H54 (cell line): Measurements from ENCODE around the gene FBN1.

ENCODE experiments used
- DNase-seq: peaks from one replicate; pipeline ENCODE4 v3.0.0; 2011; ENCODE audit warnings: low spot score, mixed read lengths; ENCODE audit not compliant: insufficient read length
- FAIRE-seq: peaks from 3 replicates; lab custom pipeline; 2011; peaks lifted over from hg19 to GRCh38; lab: Jason Lieb, UNC
- POLR2A ChIP-seq: IDR thresholded peaks from 2 replicates; pipeline ENCODE4 v1.6.1; 2011; ENCODE audit warnings: low read depth, mild to moderate bottlenecking, low read length

The FBN1 gene

GRCh38 chr15:48573780-48574179, 71.7 kb downstream of the FBN1 start:
- FAIRE-seq = no peak
- no peak for DNase-seq

GRCh38 chr15:48572823-48573222, 72.7 kb downstream of the FBN1 start:
- no peak for TF ChIP-seq POLR2A
- FAIRE-seq (no peak), DNase-seq (no peak)

More at GRCh38 chr15:48573780-48574179, 71.7 kb downstream of the FBN1 start:
- no peak for TF ChIP-seq POLR2A

- no peak for TF ChIP-seq POLR2A
- DNase-seq (no peak), FAIRE-seq (no peak)
Observed at GRCh38 chr15:48571510-48571909, 74.0 kb downstream of the FBN1 start.

- FAIRE-seq = no peak
- DNase-seq = no peak
- no peak for TF ChIP-seq POLR2A
Observed at GRCh38 chr15:48570822-48571221, 74.7 kb downstream of the FBN1 start.

- DNase-seq = no peak
- no peak for FAIRE-seq
- no peak for TF ChIP-seq POLR2A
Observed at GRCh38 chr15:48569591-48570302, 75.8 kb downstream of the FBN1 start.

- FAIRE-seq (peak; percentile 91), DNase-seq (no peak)
- no peak for TF ChIP-seq POLR2A
Observed at GRCh38 chr15:48566668-48567067, 78.8 kb downstream of the FBN1 start.

- FAIRE-seq = peak; percentile 71
- no peak for DNase-seq
- TF ChIP-seq POLR2A = no peak
Observed at GRCh38 chr15:48565560-48566482, 79.7 kb downstream of the FBN1 start.

- DNase-seq (no peak), FAIRE-seq (no peak)
- TF ChIP-seq POLR2A = no peak
Observed at GRCh38 chr15:48564690-48565089, 80.8 kb downstream of the FBN1 start.

- no peak for FAIRE-seq
- TF ChIP-seq POLR2A = no peak
Observed at GRCh38 chr15:48563934-48564333, 81.6 kb downstream of the FBN1 start.

GRCh38 chr15:48560321-48561051, 85.0 kb downstream of the FBN1 start:
- FAIRE-seq = no peak
- no peak for DNase-seq
- TF ChIP-seq POLR2A = no peak

More at GRCh38 chr15:48563934-48564333, 81.6 kb downstream of the FBN1 start:
- DNase-seq = no peak

GRCh38 chr15:48559285-48559684, 86.2 kb downstream of the FBN1 start:
- DNase-seq (no peak), FAIRE-seq (no peak)
- no peak for TF ChIP-seq POLR2A

- DNase-seq (no peak), FAIRE-seq (no peak)
- TF ChIP-seq POLR2A = no peak
Observed at GRCh38 chr15:48558226-48558625, 87.3 kb downstream of the FBN1 start.

GRCh38 chr15:48557335-48557734, 88.2 kb downstream of the FBN1 start:
- no peak for TF ChIP-seq POLR2A
- DNase-seq (no peak), FAIRE-seq (no peak)

- DNase-seq (no peak), FAIRE-seq (no peak)
- TF ChIP-seq POLR2A = no peak
Observed at GRCh38 chr15:48556159-48556897, 89.2 kb downstream of the FBN1 start.
